Epidermal melanocyte (primary cell): ENCODE measurements around the gene TMIGD3.

Experiments used
- DNase-seq: peaks from one replicate; pipeline ENCODE4 v3.0.0; 2011; ENCODE audit warnings: low spot score; ENCODE audit not compliant: insufficient read length

Gene TMIGD3

GRCh38 chr1:111507411-111508201 is 4.2 kb upstream of the TMIGD3 start:
- DNase-seq = no peak

DNA sequence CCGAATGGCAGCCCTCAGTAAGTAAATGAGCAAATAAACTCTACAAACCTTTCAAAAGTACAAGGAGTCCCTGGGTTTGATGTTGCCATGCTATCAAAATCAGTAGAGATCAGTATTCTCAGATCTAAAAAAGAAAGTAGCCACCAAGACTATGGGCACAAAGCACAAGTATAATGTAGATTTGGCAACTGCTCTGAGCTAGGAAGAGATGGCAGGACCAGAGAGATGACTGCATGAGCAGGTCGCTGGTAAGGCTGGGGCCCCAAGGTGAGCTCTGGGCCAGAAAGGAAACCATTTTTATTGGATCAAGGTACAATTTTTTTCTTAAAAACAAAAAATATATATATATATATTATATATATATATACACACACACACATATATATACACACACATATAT is 3.1 kb upstream of the TMIGD3 start:
- no peak for DNase-seq

DNA sequence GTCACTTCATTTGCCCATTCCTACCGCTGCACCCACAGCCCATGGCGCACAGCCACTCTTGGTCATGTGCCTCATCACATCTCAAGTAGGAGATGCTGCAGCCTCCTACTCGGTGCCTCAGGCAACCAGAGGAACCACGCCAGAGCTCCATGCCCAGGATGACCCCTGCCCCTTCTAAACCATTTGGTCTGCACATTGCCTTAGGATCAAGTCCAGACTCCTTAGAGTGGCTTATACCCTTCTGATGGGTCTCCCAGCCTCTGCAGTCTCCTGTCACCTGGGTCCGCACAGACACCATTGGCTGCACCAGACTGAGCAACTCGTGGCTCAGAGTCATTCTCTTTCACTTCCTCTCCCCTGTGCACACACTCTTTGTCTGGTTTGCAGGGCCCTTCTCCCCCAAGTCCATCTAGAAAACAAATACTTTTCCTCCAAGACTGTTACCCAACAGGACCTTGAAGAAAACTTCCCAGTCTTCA is 2.2 kb upstream of the TMIGD3 start:
- no peak for DNase-seq

- no peak for DNase-seq
Measured at GRCh38 chr1:111504097-111504496, 664 bp upstream of the TMIGD3 start.

- DNase-seq = no peak
Measured at GRCh38 chr1:111501645-111502044, 1.8 kb downstream of the TMIGD3 start.

GRCh38 chr1:111499026-111499785 is 4.2 kb downstream of the TMIGD3 start:
- DNase-seq = no peak

DNA sequence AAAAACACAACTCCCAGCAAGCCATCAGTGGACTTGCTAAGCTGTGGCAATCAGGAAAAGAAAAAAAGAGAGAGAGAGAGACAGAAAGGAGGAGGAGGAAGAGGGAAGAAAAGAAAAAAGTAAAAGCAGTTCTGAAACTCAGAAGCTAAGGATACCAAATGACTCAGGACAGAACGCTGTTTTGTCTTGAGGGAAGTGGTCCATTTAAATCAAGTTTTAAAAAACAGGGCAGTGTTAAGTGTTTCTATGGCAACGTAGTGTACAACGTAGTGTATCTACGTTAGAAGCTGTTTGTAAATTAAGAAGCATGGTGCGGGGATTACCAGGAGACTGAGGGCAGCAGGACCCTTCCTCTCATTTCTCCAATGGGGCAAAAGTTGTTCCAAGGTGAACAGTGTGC is 5.8 kb downstream of the TMIGD3 start:
- no peak for DNase-seq

DNA sequence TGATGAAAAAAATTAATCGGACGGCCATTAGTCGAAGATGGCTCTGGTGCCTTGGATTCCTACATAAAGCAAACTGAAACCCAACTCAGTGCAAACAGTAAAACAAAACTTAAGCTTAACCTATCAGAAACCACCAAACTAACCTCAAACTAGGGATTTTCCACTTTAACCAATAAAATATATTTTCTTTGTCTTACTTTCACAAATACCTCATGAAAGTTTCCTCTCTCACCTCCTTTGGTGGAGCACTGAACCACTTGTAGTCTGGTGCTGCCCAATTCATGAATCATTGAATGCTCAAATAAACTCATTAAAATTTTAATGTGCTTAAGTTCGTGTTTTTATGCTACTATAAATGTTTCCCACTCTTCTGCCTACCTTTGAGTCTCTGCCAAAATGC is 7.0 kb downstream of the TMIGD3 start:
- DNase-seq = no peak

DNA sequence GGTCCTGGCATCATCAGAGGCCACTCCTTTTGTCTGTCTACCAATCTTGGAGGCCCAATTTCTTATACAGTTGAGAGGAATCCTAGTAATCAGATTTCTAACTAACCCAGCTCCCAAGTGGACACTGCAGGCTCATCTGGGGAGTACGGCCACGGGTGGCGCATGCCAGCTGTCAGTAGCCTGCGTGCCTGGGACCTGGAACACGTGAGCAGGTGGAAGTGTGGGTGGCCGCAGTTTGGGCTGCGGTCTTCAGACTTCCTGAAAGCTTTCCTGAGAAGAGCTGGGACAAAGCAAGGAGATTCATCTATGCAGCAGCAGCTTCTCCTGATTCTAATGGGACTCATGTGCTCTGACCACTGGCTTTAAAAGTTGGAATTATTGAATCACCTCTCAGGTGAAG is 12.4 kb downstream of the TMIGD3 start:
- no peak for DNase-seq

- no peak for DNase-seq
Measured at GRCh38 chr1:111490220-111490619, 13.2 kb downstream of the TMIGD3 start.

DNA sequence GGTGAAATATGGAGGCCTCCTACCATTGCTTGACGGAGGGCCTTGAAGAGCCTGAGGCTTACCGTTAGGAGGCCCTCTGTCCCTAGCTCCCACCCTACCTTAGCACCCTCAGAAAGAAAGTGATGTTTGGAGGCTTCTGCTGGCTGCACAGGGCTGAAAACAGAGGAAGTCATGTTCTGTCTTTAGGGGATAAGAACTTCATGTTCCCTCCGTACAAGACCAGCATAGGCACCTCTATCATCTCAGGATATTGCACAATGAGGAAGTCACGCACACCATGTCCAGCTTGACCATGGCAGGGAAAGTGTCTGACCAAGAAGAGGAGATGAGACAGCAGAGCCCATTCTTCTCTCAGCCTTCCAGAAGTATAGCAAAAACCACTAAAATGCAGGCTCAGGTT is 13.8 kb downstream of the TMIGD3 start:
- no peak for DNase-seq

- no peak for DNase-seq
Measured at GRCh38 chr1:111488669-111489068, 14.8 kb downstream of the TMIGD3 start.

DNA sequence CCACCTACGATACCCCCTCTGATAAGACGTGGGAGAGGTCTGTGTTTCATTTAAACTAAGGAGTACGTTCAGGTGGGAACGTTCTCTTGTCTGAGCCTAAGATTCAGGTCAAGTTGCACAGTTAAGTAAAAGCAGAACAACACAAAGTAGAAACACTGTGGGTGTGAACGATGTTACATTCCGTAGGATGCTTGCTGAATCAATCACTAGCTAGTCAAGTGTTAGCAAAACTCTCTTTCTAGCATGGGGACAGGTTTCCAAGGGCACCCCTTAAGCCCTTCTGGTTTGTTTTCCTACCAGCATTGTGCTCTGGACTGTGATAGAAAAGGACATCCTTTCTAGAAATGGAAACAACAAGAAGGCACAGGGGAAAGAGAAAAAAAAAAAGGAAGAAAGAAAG is 16.3 kb downstream of the TMIGD3 start:
- DNase-seq = no peak

DNA sequence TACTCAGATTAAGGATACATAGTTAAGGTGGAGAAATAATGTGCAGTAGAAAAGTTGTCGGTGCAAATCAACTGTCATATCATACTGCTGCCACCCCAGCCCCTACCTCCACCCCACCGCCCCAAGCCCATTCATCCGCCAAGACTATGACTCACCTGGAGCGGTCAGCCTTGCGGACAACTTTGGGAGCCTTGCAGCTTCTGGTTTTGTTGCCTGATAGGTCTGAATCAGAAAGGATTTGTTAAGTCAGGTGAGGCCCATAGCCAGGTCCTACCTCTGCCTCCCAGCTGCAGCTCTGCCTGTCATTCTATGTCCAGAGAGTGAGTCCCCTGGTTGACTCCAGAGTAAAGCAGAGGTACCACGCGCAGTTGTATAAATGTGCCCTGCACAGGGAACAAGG is 17.0 kb downstream of the TMIGD3 start:
- no peak for DNase-seq

DNA sequence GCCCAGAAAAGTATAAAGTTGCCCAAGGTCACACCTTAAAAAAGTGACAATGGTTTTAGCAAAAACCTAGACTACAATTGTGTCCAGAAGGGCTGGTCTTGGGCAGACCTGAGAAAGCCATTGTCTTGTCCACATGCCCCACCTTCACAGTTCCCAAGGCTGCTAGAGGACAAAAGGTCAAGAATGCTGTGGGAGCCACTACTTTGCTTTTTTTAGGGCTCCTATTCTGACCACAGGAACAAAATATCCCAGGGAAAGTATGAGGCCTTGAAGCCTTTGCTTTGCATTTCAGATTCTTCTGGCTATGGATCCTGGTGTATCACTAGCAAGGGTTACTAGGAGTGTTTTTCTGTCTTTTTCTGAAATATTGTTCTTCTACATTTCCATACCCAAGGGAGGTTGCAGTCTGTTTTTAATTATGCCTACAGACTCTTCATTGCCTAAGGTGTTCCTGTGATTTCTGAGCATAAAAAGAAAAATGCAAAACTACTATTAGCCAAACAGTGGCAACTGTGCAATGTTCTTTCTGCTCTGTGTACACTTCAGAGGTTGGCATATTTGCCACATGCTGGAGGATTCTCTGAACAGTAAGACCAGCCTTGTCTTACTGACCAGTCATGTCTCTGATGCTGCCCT is 18.9 kb downstream of the TMIGD3 start:
- DNase-seq = no peak

DNA sequence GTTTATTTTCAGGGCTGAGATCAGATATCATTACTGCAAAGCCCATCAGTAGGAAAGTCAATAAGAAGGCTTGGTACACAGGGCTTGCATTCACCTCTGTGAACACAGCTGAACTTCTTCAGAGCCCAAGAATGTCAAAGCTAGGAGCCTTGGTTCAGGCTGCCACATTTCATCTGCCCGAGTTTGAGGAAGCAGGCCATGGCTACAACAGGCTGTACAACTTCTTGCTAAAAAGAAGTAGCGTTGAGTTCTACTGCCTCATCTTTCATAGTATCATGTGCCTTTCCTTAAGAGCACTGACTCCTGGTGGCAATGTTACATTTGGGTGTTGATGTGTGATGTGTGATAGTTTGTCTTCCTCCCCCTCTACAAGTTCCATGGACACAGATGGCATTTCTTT is 19.6 kb downstream of the TMIGD3 start:
- no peak for DNase-seq

- no peak for DNase-seq
Measured at GRCh38 chr1:111483166-111483565, 20.3 kb downstream of the TMIGD3 start.

GRCh38 chr1:111481387-111482221 is 21.8 kb downstream of the TMIGD3 start:
- DNase-seq = peak; percentile 63

DNA sequence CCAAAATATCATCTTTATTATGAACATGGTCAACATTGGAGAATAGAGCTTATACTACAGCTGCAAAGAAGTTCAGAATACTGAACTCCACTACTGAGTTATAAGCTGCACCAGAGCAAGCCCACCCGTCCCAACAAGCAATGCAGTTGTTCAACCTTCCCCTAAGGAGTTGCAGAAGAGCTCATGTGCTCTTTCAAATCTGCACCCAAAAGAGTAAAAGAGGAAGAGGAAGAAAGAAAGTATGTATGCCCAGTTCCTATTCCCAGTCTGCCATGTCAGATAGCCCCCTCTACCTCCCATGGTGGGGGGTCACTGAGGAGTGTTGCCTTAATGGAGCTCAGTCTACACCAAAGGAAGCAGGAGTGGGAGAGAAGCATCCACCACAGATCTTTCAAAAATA is 22.8 kb downstream of the TMIGD3 start:
- DNase-seq = no peak

GRCh38 chr1:111476761-111477309 is 26.6 kb downstream of the TMIGD3 start:
- no peak for DNase-seq

- no peak for DNase-seq
Measured at GRCh38 chr1:111476214-111476613, 27.2 kb downstream of the TMIGD3 start.
